Pulmonary artery endothelial cell (primary cell): ENCODE data around the gene MRPL11. TPM values are rescaled to one million over a fixed set of nuclear protein-coding genes. Genes with fewer than 3 reads are reported as not detected.
"Not testable (repeated sequence)": the region's sequence is repeated elsewhere in the genome, so short reads cannot be mapped to it uniquely, and the experiment has no call there.

Experiments
- DNase-seq: peaks from one replicate; pipeline ENCODE4 v3.0.0-alpha.2; 2011; ENCODE audit warnings: low read depth, low spot score
- total RNA-seq: library from RNA; depleted of rRNA; stranded (reverse); fragments of >200 nt; gene quantifications from 2 replicates; pipeline ENCODE4 v1.2.3, GENCODE V29; 2014

MRPL11 gene
- total RNA-seq, 1 donor from 2014 or later = 48.5 TPM

DNA sequence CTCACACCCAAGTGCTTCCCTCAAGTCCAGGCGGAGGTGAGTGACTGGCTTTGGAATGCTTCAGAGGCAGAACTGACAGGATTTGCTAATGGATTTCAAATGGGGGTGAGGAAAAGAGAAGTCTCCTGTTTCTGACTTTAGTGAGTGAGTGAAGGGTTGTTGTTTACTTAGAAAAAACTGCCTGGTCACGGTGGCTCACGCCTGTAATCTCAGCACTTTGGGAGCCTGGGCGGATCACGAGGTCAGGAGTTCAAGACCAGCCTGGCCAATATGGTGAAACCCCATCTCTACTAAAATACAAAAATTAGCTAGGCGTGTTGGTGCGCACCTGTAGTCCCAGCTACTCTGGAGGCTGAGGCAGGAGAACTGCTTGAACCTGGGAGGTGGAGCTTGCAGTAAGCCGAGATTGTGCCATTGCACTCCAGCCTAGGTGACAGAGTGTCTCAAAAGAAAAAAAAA lies 6.7 kb downstream of the MRPL11 start:
- DNase-seq = not testable (repeated sequence)

GRCh38 chr11:66431287-66431686 lies 7.4 kb downstream of the MRPL11 start:
- DNase-seq = not testable (repeated sequence)

GRCh38 chr11:66429983-66430602 lies 8.6 kb downstream of the MRPL11 start:
- peak; percentile 19 for DNase-seq

GRCh38 chr11:66428933-66429332 lies 9.7 kb downstream of the MRPL11 start:
- DNase-seq = no peak

DNA sequence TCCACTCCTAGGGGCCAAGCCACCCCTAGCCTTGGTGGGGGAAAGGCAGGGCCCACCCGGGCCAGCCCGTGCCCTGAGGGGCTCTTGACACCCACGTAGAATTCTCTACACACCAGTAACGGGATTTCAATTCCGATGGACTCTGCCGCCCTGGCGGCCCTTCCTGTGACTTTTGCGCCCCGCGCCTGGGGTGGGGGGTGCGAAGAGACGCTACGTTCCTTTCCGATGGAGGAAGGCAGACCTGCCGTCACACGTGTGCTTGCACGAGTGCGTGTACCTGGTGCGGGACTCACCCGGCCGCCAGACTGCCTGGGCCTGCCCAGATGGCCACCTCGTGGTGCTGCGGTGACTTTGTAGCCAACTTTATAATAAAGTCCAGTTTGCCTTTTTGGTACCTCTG lies 12.3 kb downstream of the MRPL11 start:
- no peak for DNase-seq

DNA sequence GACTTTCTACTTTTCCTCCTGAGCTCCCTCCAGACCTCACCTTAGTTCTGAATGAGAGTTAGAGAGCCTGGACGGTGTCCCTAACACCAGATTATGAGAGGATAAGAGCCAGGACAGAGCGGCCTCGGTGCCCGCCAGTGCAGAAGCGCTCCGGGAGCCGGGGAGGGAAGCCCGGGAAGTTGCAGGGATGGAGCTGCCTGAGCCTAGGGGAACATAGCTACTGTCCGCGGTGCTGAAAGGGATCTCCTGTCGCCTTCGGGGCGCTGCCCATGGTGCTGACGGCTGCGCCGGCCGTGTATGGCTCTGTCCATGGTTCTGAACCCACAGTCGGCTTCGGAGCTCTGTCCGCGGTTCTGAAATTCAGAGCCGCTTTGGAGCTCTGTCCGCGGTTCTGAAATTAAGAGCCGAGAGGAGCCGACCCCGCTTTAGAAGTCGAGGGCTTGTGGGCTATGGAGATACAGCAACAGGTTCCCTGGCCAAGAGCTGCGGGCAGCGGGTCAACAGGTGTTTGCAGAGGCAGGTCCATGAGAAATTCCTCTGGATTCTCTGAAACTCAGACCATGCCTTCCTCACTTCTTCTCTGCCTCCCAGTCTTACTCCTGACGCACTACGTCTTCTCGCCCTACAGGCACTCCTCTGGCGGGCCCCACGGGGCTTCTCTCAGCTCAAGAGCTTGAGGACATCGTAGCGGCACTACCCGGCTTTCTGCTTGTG lies 17.0 kb downstream of the MRPL11 start:
- peak; percentile 50 for DNase-seq

- DNase-seq = no peak
Measured at GRCh38 chr11:66420671-66421476, 17.8 kb downstream of the MRPL11 start, which contains the start of gene NPAS4. Gene NPAS4, plus strand, starts transcription at chr11:66421035. Its CDS starts 145 bp downstream, at chr11:66421180.

DNA sequence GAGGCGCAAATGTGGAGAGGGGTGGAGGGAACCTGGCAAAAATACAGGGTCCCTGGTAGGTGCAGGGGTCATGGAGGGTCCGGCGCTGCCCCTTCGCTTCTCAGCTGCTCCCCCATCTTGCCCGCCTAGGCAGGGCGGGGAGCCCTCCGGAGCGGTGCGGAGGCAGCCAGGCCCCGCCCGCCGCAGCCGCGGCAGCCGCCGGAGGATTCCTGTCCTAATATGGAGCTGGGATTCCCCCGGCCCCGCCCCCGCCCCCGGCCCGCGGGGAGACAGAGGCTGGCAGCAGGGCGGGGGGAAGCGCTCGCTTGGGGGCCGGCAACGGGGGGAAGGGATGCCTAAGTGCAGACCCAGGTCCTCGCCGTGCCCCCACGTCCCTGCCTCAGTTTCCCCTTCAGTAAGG lies 18.8 kb downstream of the MRPL11 start:
- DNase-seq = no peak

DNA sequence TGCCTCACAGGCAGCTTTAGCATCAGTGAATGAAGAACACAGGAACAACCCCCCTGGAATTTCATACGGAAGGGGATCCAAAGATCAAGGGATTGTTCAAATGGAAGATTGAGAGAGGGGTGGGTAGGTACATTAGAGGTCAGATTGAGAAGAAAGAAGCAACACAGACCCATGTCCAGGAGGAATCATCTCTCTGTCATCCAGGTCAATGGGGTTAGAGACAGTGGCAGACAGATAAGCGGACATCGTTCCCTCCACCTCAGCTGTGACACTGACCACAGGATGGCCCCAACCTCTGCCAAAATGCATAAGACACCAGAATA lies 19.7 kb downstream of the MRPL11 start:
- no peak for DNase-seq

DNA sequence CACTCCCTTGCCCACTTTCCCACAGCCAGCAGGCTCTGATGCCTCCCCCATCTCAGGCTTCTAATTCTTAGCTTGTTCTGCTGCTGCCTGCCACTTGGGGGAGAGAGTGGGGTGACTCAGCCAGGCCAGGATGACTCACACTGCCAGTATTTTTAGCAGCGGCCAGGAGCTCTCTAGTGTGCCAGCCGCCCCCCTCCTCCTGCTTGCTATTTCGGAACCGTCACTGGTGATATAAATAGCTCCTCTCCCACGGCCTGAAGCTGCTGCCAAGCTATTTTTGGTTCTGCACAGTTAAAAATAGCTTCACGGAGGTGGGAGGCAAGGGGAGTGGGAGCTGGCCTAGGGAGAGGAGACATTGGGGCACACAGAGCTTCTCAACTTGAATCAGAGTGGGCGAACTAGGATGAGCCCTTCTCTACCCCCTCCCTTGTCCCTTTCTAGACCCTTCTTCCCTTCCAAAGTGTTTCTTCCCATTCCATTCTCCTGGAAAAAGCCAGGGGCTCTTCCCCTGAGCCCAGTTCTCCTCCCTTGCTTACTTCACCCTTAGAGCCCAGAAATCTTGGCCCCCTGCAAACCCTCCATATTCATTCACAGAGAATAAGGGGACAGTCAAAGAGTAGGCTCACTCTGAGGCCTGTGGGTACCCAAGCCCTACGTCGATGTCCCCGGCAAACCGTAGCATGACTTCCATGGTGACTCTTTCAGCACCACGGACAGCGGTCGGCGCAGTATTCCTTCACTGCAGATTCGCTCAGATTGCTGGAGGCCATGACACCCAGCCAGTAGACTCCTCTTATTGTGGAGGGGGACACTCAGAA lies 20.3 kb downstream of the MRPL11 start:
- DNase-seq = peak; percentile 19

- no peak for DNase-seq
Measured at GRCh38 chr11:66417000-66417399, 21.6 kb downstream of the MRPL11 start.

DNA sequence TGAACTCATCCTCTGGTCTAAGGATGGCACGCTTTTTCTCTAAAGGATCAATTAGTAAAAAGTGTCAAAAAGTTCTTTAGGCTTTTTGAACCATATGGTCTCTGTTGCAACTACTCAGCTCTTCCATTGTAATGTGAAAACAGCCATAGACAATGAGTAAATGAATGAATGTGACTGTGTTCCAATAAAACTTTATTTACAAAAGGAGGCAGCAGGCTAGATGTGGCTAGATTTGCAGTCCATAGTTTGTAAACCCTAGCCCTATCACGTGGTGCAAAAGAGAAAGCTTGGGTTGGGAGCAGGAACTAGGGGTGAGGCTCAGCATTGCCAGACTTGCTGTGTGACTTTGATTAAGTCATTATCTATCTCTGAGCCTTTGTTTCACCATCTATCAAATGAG lies 23.2 kb downstream of the MRPL11 start:
- no peak for DNase-seq

DNA sequence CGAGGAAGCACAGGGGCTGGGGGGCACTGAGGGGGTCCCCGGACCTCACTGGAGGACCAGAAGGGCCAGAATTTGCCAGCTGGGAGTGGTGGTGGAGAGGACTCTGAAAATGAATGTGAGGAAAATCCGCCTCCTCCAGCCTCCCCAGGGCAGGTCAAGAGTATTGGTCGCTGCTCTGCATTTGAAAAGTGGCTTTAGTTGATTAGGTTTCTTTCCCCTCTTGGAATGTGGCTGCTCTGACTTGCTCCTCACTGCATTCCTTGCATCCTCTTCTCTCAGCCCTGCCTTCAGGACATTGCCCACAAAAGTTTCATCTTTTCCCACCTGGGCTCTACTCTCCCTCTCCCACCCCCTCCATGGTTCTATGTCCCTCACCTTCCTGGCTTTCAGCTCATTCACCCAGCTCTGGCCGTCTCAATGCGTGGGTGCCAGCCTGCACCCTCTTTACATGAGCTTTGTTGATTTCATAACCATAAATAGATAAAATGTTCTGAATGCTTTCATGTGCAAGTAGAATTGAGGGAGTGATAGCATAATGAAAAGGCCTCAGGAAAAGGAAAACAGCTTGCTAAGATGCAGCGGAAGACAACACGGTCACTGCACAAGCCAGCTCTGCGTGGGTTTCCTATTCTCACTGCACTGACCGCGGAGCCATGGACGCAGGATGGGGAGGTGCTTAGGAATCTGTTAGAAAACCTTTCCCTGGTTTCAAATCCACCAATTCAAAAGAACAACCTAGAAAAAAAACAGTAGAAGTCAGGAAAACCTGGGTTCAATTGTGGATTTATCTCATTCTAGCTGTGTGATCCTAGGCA lies 24.3 kb downstream of the MRPL11 start:
- no peak for DNase-seq

GRCh38 chr11:66413167-66413566 lies 25.5 kb downstream of the MRPL11 start:
- no peak for DNase-seq

GRCh38 chr11:66412110-66412509 lies 26.5 kb downstream of the MRPL11 start:
- DNase-seq = no peak

DNA sequence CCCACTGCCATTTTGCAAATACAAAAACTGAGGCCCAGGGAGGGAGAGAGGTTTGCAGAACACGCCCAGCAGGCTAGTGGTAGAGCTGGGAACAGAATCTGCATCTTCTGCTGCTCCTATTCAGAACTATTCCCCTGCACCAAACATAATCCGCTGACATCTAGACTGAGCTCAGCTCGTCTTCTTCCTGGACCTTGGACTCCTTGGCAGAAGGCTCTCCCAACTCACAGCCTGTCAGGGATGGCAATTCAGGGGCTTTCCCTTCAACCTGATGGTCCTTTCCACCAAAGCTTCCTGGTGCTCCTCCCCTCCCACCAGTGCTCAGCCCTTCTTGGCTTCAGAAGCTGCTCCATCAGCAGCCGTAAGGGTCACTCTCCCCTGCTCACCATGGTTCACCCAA lies 27.3 kb downstream of the MRPL11 start:
- DNase-seq = no peak

DNA sequence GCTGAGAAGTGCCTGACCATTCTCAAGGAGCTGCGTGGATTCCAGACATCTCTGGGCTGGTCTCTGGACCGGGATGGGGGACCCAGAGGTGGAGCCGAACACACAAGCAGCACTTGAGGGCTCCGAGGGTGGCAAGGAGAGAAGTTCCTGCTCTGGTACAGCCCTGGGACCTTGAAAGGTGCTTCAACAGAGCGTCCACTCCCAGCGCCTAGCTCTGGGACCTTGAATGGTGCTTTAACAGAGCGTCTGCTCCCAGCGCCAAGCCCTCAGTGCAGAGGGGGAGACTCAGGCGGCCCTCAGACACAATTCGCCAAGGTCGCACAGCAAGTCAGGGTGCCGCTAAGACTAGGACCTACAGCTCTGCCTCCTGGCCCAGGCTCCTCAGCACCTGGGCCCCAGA lies 28.5 kb downstream of the MRPL11 start:
- no peak for DNase-seq

GRCh38 chr11:66409226-66409625 lies 29.4 kb downstream of the MRPL11 start:
- no peak for DNase-seq

- peak; percentile 40 for DNase-seq
Measured at GRCh38 chr11:66408488-66409214, 30.0 kb downstream of the MRPL11 start.

DNA sequence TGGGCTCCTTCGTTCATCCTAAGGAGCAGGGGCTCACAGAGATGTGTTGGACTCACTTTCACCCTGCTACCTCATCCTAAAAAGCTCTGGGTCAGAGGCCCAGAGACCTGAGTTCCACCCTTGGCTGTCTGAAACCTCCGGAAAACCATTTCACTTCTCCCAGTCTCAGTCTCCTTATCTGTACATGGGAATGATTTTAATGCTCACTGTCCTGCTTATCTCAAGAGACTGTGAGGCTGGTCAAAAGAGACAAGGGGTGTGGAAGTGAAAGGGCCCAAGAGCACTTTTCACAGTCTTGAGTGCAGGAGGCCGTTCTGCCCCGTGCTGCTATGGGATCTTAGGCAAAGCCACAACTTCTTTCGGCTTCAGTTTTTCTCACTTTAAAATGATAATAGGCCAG lies 31.0 kb downstream of the MRPL11 start:
- DNase-seq = no peak
